Gastrocnemius medialis (tissue), 4 donors: ENCODE data around the gene LGMN.

ENCODE experiments used
- CTCF ChIP-seq, 5 experiments: fragments of 450-650 bp in 3 of 5; fragments of 200-600 bp in 2 of 5; sonication (generic) in 2 of 5; IDR thresholded peaks in 4 of 5; conservative IDR thresholded peaks in 1 of 5; 1 replicate in 4 of 5; 2 replicates in 1 of 5; pipeline ENCODE4 v1.5.1; 2016 to 2019; ENCODE audit warnings: antibody characterized with exemption in 5 of 5, mild to moderate bottlenecking in 3 of 5, moderate library complexity in 3 of 5
- POLR2A ChIP-seq, 2 donors: fragments of 450-650 bp; IDR thresholded peaks; one replicate each; pipeline ENCODE4 v1.6.1; 2017; ENCODE audit warnings: antibody characterized with exemption in 2 of 2, mild to moderate bottlenecking in 2 of 2, moderate library complexity in 2 of 2

- TF ChIP-seq CTCF (IDR thresholded peaks at IDR 0.05 in 4 of 5, conservative IDR thresholded peaks at IDR 0.05 in 1 of 5) = no peak
- no peak for TF ChIP-seq POLR2A (IDR thresholded peaks at IDR 0.05)
Observed at GRCh38 chr14:92677087-92677668, 71.2 kb downstream of the LGMN start.
